NCI-H1048 (cell line): ENCODE results near the gene TAT.

Experiments used
- DNase-seq: peaks from one replicate; lab custom pipeline; 2025; lab: John Stamatoyannopoulos, UW

Gene TAT

GRCh38 chr16:71537643-71538042 lies 39.2 kb downstream of the TAT start:
- no peak for DNase-seq

- DNase-seq: no peak
Measured at GRCh38 chr16:71536752-71537499, 40.0 kb downstream of the TAT start.

GRCh38 chr16:71532366-71532765 lies 44.5 kb downstream of the TAT start:
- DNase-seq: no peak

- DNase-seq: no peak
Measured at GRCh38 chr16:71528863-71529262, 48.0 kb downstream of the TAT start.

GRCh38 chr16:71528257-71528656 lies 48.6 kb downstream of the TAT start:
- no peak for DNase-seq

GRCh38 chr16:71526111-71526631 lies 50.7 kb downstream of the TAT start, which contains the start of gene CHST4:
TSS of gene CHST4 (plus strand) at chr16:71526426. CDS start at chr16:71536678, 10,252 bp downstream.
- no peak for DNase-seq

GRCh38 chr16:71524566-71525553 lies 52.0 kb downstream of the TAT start:
- no peak for DNase-seq

GRCh38 chr16:71520550-71520949 lies 56.3 kb downstream of the TAT start:
- DNase-seq: no peak
